OCI-LY7 (cell line): ENCODE data around the gene ZNF382. TPM values are rescaled to one million over a fixed set of nuclear protein-coding genes. Genes with fewer than 3 reads are reported as not detected.

Source experiments
- total RNA-seq, 2 experiments: library from RNA; depleted of rRNA in 1 of 2; stranded (reverse); fragments of >200 nt in 1 of 2; shearing (Covaris generic) in 1 of 2; gene quantifications; 2 replicates each; pipeline ENCODE4 v1.2.3, GENCODE V29; 2014 to 2022

Gene ZNF382
- total RNA-seq, 2 experiments from 2014 or later, result 2.1 TPM

Other genes starting within 250 kb of the ZNF382 start
- 4.5 and 5.2 TPM in 2 replicates for gene ZFP14, start 226.1 kb upstream of the ZNF382 start, total RNA-seq (2014; rRNA removed; shearing (Covaris generic))
- gene ZFP14, start 226.1 kb upstream of the ZNF382 start, total RNA-seq (2022), result 6.2 and 7.9 TPM in 2 replicates
- gene ZFP82, start 186.7 kb upstream of the ZNF382 start, total RNA-seq (2014; rRNA removed; shearing (Covaris generic)), result 13.5 and 14.5 TPM in 2 replicates
- 15.6 and 17.7 TPM in 2 replicates for gene ZFP82, start 186.7 kb upstream of the ZNF382 start, total RNA-seq (2022)
- gene ZNF566, start 115.8 kb upstream of the ZNF382 start, total RNA-seq (2014; rRNA removed; shearing (Covaris generic)), result 16.1 and 29.5 TPM in 2 replicates
- gene ZNF566, start 115.8 kb upstream of the ZNF382 start, total RNA-seq (2022), result 17.3 and 20.3 TPM in 2 replicates
- 9.9 and 11.1 TPM in 2 replicates for gene ZNF260, start 77.0 kb upstream of the ZNF382 start, total RNA-seq (2014; rRNA removed; shearing (Covaris generic))
- 14.5 and 17.5 TPM in 2 replicates for gene ZNF260, start 77.0 kb upstream of the ZNF382 start, total RNA-seq (2022)
- 9.0 and 11.6 TPM in 2 replicates for gene ZNF529, start 32.0 kb upstream of the ZNF382 start, total RNA-seq (2014; rRNA removed; shearing (Covaris generic))
- gene ZNF529, start 32.0 kb upstream of the ZNF382 start, total RNA-seq (2022), result 13.4 and 18.6 TPM in 2 replicates
- 4.8 and 9.7 TPM in 2 replicates for gene ZNF461, start 61.5 kb downstream of the ZNF382 start, total RNA-seq (2014; rRNA removed; shearing (Covaris generic))
- 7.8 and 7.9 TPM in 2 replicates for gene ZNF461, start 61.5 kb downstream of the ZNF382 start, total RNA-seq (2022)
- gene ZNF567, start 82.3 kb downstream of the ZNF382 start, total RNA-seq (2014; rRNA removed; shearing (Covaris generic)), result 8.3 and 8.4 TPM in 2 replicates
- 8.6 and 12.9 TPM in 2 replicates for gene ZNF567, start 82.3 kb downstream of the ZNF382 start, total RNA-seq (2022)
- 3.1 and 10.6 TPM in 2 replicates for gene ZNF850, start 167.5 kb downstream of the ZNF382 start, total RNA-seq (2014; rRNA removed; shearing (Covaris generic))
- gene ZNF850, start 167.5 kb downstream of the ZNF382 start, total RNA-seq (2022), result 8.4 and 9.5 TPM in 2 replicates
- gene ZNF790, start 233.1 kb downstream of the ZNF382 start, total RNA-seq (2014; rRNA removed; shearing (Covaris generic)), result 4.3 and 5.4 TPM in 2 replicates
- 2.7 and 3.0 TPM in 2 replicates for gene ZNF790, start 233.1 kb downstream of the ZNF382 start, total RNA-seq (2022)
- gene ZNF345, start 245.6 kb downstream of the ZNF382 start, total RNA-seq (2014; rRNA removed; shearing (Covaris generic)), result 1.1 and 3.3 TPM in 2 replicates
- gene ZNF345, start 245.6 kb downstream of the ZNF382 start, total RNA-seq (2022), result 3.0 and 4.3 TPM in 2 replicates